ENCODE data around the gene PLGRKT. TPM values are rescaled to one million over a fixed set of nuclear protein-coding genes. Genes with fewer than 3 reads are reported as not detected.

PLGRKT gene
- total and polyA plus RNA-seq, 2 donors (not counting 3 experiments of a cell fraction or from before 2014, with no cell fraction given), result 3.8 to 21.2 TPM

GRCh38 chr9:5375091-5375490, 62.6 kb downstream of the PLGRKT start:
- H4K20me1 ChIP-seq (replicated peaks; ENCODE audit: control insufficient read depth, extremely low read depth, insufficient read depth, low read length), result no peaks in the 10 kb centered on the region
- H3K9me3 ChIP-seq (replicated peaks; ENCODE audit: control insufficient read depth, insufficient read depth, low read length), result no peaks in the 10 kb centered on the region
- DNase-seq (ENCODE audit: low read depth, low spot score), result peak; percentile 6
- no TSS peak for BruUV-seq (replicated peaks)
- TF ChIP-seq MYC (IDR thresholded peaks at IDR 0.05; ENCODE audit: low read depth, low read length), result no peak
- TF ChIP-seq CTCF (IDR thresholded peaks at IDR 0.05; ENCODE audit: extremely low read depth in 1 of 2, insufficient read depth in 1 of 2, low read depth in 1 of 2, low read length in 2 of 2), result no peak
- no peak for TF ChIP-seq MAX (IDR thresholded peaks at IDR 0.05; ENCODE audit: insufficient read depth, insufficient read length)
- TF ChIP-seq GATA2 (IDR thresholded peaks at IDR 0.05; ENCODE audit: insufficient read depth, insufficient read length, low read depth, low read length), result no peak
- TF ChIP-seq JUN (IDR thresholded peaks at IDR 0.05; ENCODE audit: borderline replicate concordance, insufficient read depth, insufficient read length, low read depth), result no peak
- no peak for TF ChIP-seq FOS (IDR thresholded peaks at IDR 0.05; ENCODE audit: borderline replicate concordance, insufficient read depth, low read length)
- TF ChIP-seq POLR2A (IDR thresholded peaks at IDR 0.05; ENCODE audit: low read depth, low read length), result no peak
- no peak for TF ChIP-seq EZH2 (IDR thresholded peaks at IDR 0.05; ENCODE audit: borderline replicate concordance, low read depth, low read length, severe bottlenecking)
- peaks cover 20% of the 10 kb centered on the region for H3K4me1 ChIP-seq (ENCODE audit: control insufficient read depth, extremely low read depth, insufficient read depth, low read length)
- peak overlapping the region; percentile 6 for H2AFZ ChIP-seq (ENCODE audit: low read depth, low read length)
- ChIA-PET POLR2A (interaction anchor here (0.6 kb wide), 1 partner anchor 20 kb away, joined by 5 read pairs; no protein-coding TSS in a partner anchor), CTCF (interaction anchor here (1.6 to 1.9 kb wide), 2 partner anchors 54 to 188 kb away, joined by 3 to 4 read pairs; no protein-coding TSS in a partner anchor)
- H3K36me3 ChIP-seq (ENCODE audit: control insufficient read depth in 2 of 2, extremely low read depth in 1 of 2, insufficient read depth in 2 of 2, low read length in 2 of 2), result no peaks in the 10 kb centered on the region
- H3K4me2 ChIP-seq (ENCODE audit: insufficient read depth, low read length), result peak overlapping the region; percentile 33
- H3K4me3 ChIP-seq (replicated peaks in 1 of 3; ENCODE audit: insufficient read depth in 1 of 3, low read depth in 1 of 3, low read length in 3 of 3), result no peak overlapping the region
- H3K27me3 ChIP-seq (ENCODE audit: control insufficient read depth in 2 of 2, insufficient read depth in 2 of 2, low read length in 2 of 2), result no peaks in the 10 kb centered on the region
- dilution Hi-C loops (cut with MboI; ENCODE audit: extremely low pct_ligation_motif_present, low sequenced_read_pairs), result no loop called here
- intact Hi-C loops (cut with micrococcal nuclease), result loop anchor here (1.0 to 5.0 kb wide), 2 partner anchors 19 to 132 kb away; no protein-coding TSS in a partner anchor
- FAIRE-seq, result peak; percentile 69
- H3K9me1 ChIP-seq (replicated peaks; ENCODE audit: control insufficient read depth, extremely low read depth, insufficient read depth, low read length), result no peaks in the 10 kb centered on the region
- H3K9ac ChIP-seq (replicated peaks; ENCODE audit: extremely low read depth, insufficient read depth, low read length), result peak overlapping the region; percentile 11
- peak overlapping the region; percentile 87 for H3K27ac ChIP-seq (ENCODE audit: insufficient read depth, low read depth, low read length)
- H3K79me2 ChIP-seq (ENCODE audit: control insufficient read depth, insufficient read depth, low read length), result no peaks in the 10 kb centered on the region

Data from endothelial cell of umbilical vein (primary cell).